Measurements from ENCODE around the gene B2M. TPM values are rescaled to one million over a fixed set of nuclear protein-coding genes. Genes with fewer than 3 reads are reported as not detected.
A peak's percentile ranks its signal among the peaks of the same experiment; 100 is the strongest.

B2M gene
- total and polyA plus RNA-seq, 2 of the 13 experiments (the other 11 are each of a cell fraction or from before 2014, with no cell fraction given): 784 to 857 TPM

- TF ChIP-seq UBTF (CRISPR knock-in tag; IDR thresholded peaks at IDR 0.05): no peak
- no peak for TF ChIP-seq AGO2 (optimal IDR thresholded peaks at IDR 0.05; ENCODE audit: low read depth, low read length)
- no peak for TF ChIP-seq ONECUT2 (CRISPR knock-in tag; IDR thresholded peaks at IDR 0.05)
- TF ChIP-seq MIXL1 (CRISPR knock-in tag; IDR thresholded peaks at IDR 0.05): peak; percentile 47; the same call in 1 of the 2 replicates
- TF ChIP-seq BCLAF1 (IDR thresholded peaks at IDR 0.05): no peak
- no peak for TF ChIP-seq ASH2L (IDR thresholded peaks at IDR 0.05; ENCODE audit: insufficient read length, low read depth, low read length)
- TF ChIP-seq GABPA (IDR thresholded peaks at IDR 0.05; ENCODE audit: low read depth, low read length): no peak
- peak; percentile 46 for TF ChIP-seq GABPA (CRISPR knock-in tag; IDR thresholded peaks at IDR 0.05; ENCODE audit: low read depth)
- no peak for TF ChIP-seq NR1H2 (CRISPR knock-in tag; IDR thresholded peaks at IDR 0.05; ENCODE audit: borderline replicate concordance, low read depth)
- TF ChIP-seq KAT8 (CRISPR knock-in tag; IDR thresholded peaks at IDR 0.05): peak; percentile 58
- TF ChIP-seq ZKSCAN5 (CRISPR knock-in tag; IDR thresholded peaks at IDR 0.05): no peak
- TF ChIP-seq FOXA1 (IDR thresholded peaks at IDR 0.05): no peak
- TF ChIP-seq FOXA1 (CRISPR knock-in tag; IDR thresholded peaks at IDR 0.05): peak; percentile 71; the same call in 1 of the 2 replicates
- TF ChIP-seq ARHGAP35 (CRISPR knock-in tag; IDR thresholded peaks at IDR 0.05; ENCODE audit: borderline replicate concordance): no peak
- TF ChIP-seq ZNF3 (CRISPR knock-in tag; IDR thresholded peaks at IDR 0.05): no peak
- no peak for TF ChIP-seq ZNF512B (CRISPR knock-in tag; IDR thresholded peaks at IDR 0.05; ENCODE audit: borderline replicate concordance)
- TF ChIP-seq TBL1XR1 (IDR thresholded peaks at IDR 0.05; ENCODE audit: borderline replicate concordance, low read length, partially characterized antibody): no peak
- 0 out of 2 replicates have a peak, but pooled peaks have one; percentile 22 for TF ChIP-seq NFIC (IDR thresholded peaks at IDR 0.05; ENCODE audit: low read length)
- TF ChIP-seq RCOR2 (CRISPR knock-in tag; IDR thresholded peaks at IDR 0.05): 0 out of 2 replicates have a peak, but pooled peaks have one; percentile 47
- TF ChIP-seq POLR2G (IDR thresholded peaks at IDR 0.05; ENCODE audit: low read depth, low read length): peak; percentile 33; the same call in 1 of the 2 replicates
- TF ChIP-seq GABPB1 (CRISPR knock-in tag; IDR thresholded peaks at IDR 0.05): peak; percentile 22; the same call in 1 of the 2 replicates
- no peak for TF ChIP-seq LCORL (IDR thresholded peaks at IDR 0.05)
- TF ChIP-seq LCORL (CRISPR knock-in tag; IDR thresholded peaks at IDR 0.05): 0 out of 2 replicates have a peak, but pooled peaks have one; percentile 54
These were observed 15.5 kb downstream of the B2M start (continued) for GRCh38 chr15:44726568-44727484.
